HG03457 (cell line): ENCODE measurements around the gene F7.
"Not testable (repeated sequence)": the region's sequence is repeated elsewhere in the genome, so short reads cannot be mapped to it uniquely, and the experiment has no call there.

ENCODE experiments used
- ATAC-seq: cut with Tn5 transposase; IDR thresholded peaks from one replicate; pipeline ENCODE4 v1.9.1; 2021; ENCODE audit warnings: moderate number of reproducible peaks; ENCODE audit not compliant: unreplicated experiment

The F7 gene

GRCh38 chr13:113150550-113151365 is 45.2 kb downstream of the F7 start:
- ATAC-seq = no peak

GRCh38 chr13:113151745-113152690 is 46.4 kb downstream of the F7 start:
- no peak for ATAC-seq

GRCh38 chr13:113152691-113152983 is 47.0 kb downstream of the F7 start:
- ATAC-seq = no peak

- ATAC-seq = no peak
Measured at GRCh38 chr13:113152984-113153809, 47.6 kb downstream of the F7 start.

- ATAC-seq = no peak
Measured at GRCh38 chr13:113153810-113154748, 48.5 kb downstream of the F7 start.

- ATAC-seq = no peak
Measured at GRCh38 chr13:113155201-113155600, 49.6 kb downstream of the F7 start.

- no peak for ATAC-seq
Measured at GRCh38 chr13:113155982-113156655, 50.5 kb downstream of the F7 start.

GRCh38 chr13:113157206-113157928 is 51.8 kb downstream of the F7 start:
- no peak for ATAC-seq

GRCh38 chr13:113157929-113158747 is 52.5 kb downstream of the F7 start, which contains the start of gene PROZ:
Gene PROZ, plus strand, starts transcription at chr13:113158648. Its CDS starts 13 bp downstream, at chr13:113158661.
- ATAC-seq = no peak

- no peak for ATAC-seq
Measured at GRCh38 chr13:113158946-113159345, 53.4 kb downstream of the F7 start.

GRCh38 chr13:113159701-113160100 is 54.1 kb downstream of the F7 start:
- no peak for ATAC-seq

- ATAC-seq = no peak
Measured at GRCh38 chr13:113160983-113161382, 55.4 kb downstream of the F7 start.

- ATAC-seq = no peak
Measured at GRCh38 chr13:113161433-113161832, 55.8 kb downstream of the F7 start.

- ATAC-seq = not testable (repeated sequence)
Measured at GRCh38 chr13:113161975-113162374, 56.4 kb downstream of the F7 start.

- ATAC-seq = no peak
Measured at GRCh38 chr13:113162783-113163685, 57.4 kb downstream of the F7 start.

- no peak for ATAC-seq
Measured at GRCh38 chr13:113164492-113164891, 58.9 kb downstream of the F7 start.

GRCh38 chr13:113166266-113166665 is 60.7 kb downstream of the F7 start:
- no peak for ATAC-seq
